ENCODE data around the gene SDF2L1. TPM values are rescaled to one million over a fixed set of nuclear protein-coding genes. Genes with fewer than 3 reads are reported as not detected.

The SDF2L1 gene
- total and polyA plus RNA-seq, 10 of the 15 experiments (the other 5 are each of a cell fraction or from before 2014, with no cell fraction given) = 3.0 to 214 (median 55.5) TPM

- in situ Hi-C loops (cut with MboI) = no loop called here
- no peak overlapping the region for H3K4me2 ChIP-seq (ENCODE audit: control insufficient read depth, insufficient read depth)
- H3K9ac ChIP-seq (ENCODE audit: control insufficient read depth, insufficient read depth, low read length) = no peak overlapping the region
- no peaks in the 10 kb centered on the region for H3K9me3 ChIP-seq (replicated peaks; ENCODE audit: control insufficient read depth, insufficient read depth, low read length)
- H3K36me3 ChIP-seq (ENCODE audit: control insufficient read depth in 2 of 2, insufficient read depth in 2 of 2, low read length in 1 of 2) = no peaks in the 10 kb centered on the region
- no peak overlapping the region for H3K27ac ChIP-seq (ENCODE audit: control insufficient read depth, insufficient read depth)
- H3K4me1 ChIP-seq (ENCODE audit: control insufficient read depth, insufficient read depth, low read length) = no peaks in the 10 kb centered on the region
- BruUV-seq (replicated peaks) = no TSS peak
- intact Hi-C loops (cut with micrococcal nuclease; ENCODE audit: unreplicated experiment) = no loop called here
- CTCF ChIA-PET = interaction anchor here (0.8 to 3.7 kb wide), 2 partner anchors 11 to 15 kb away, joined by 3 to 25 read pairs; no protein-coding TSS in a partner anchor
- FAIRE-seq = no peak
- ATAC-seq = no peak
- no peak for DNase-seq (ENCODE audit: low read depth, low spot score)
- RAD21 ChIA-PET (ENCODE audit: unreplicated experiment) = interaction anchor here (1.3 to 1.4 kb wide), 2 partner anchors 11 kb away, joined by 3 to 4 read pairs; no protein-coding TSS in a partner anchor
- TF ChIP-seq, protein P1, sequence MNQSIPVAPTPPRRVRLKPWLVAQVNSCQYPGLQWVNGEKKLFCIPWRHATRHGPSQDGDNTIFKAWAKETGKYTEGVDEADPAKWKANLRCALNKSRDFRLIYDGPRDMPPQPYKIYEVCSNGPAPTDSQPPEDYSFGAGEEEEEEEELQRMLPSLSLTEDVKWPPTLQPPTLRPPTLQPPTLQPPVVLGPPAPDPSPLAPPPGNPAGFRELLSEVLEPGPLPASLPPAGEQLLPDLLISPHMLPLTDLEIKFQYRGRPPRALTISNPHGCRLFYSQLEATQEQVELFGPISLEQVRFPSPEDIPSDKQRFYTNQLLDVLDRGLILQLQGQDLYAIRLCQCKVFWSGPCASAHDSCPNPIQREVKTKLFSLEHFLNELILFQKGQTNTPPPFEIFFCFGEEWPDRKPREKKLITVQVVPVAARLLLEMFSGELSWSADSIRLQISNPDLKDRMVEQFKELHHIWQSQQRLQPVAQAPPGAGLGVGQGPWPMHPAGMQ (IDR thresholded peaks at IDR 0.05; ENCODE audit: borderline replicate concordance) = no peak
- no peak for TF ChIP-seq MYB (IDR thresholded peaks at IDR 0.05; ENCODE audit: borderline replicate concordance, low read depth, low read length)
- no peak for TF ChIP-seq HDGF (IDR thresholded peaks at IDR 0.05)
- TF ChIP-seq CBX5 (IDR thresholded peaks at IDR 0.05; ENCODE audit: low read depth) = no peak
- no peak for TF ChIP-seq SPI1 (IDR thresholded peaks at IDR 0.05; ENCODE audit: borderline replicate concordance, insufficient read depth, low read depth, low read length)
- TF ChIP-seq REST (IDR thresholded peaks at IDR 0.05; ENCODE audit: low read depth, low read length) = no peak
- TF ChIP-seq, protein P2, sequence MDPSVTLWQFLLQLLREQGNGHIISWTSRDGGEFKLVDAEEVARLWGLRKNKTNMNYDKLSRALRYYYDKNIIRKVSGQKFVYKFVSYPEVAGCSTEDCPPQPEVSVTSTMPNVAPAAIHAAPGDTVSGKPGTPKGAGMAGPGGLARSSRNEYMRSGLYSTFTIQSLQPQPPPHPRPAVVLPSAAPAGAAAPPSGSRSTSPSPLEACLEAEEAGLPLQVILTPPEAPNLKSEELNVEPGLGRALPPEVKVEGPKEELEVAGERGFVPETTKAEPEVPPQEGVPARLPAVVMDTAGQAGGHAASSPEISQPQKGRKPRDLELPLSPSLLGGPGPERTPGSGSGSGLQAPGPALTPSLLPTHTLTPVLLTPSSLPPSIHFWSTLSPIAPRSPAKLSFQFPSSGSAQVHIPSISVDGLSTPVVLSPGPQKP (IDR thresholded peaks at IDR 0.05; ENCODE audit: low read depth, low read length) = no peak
- TF ChIP-seq, protein P3, sequence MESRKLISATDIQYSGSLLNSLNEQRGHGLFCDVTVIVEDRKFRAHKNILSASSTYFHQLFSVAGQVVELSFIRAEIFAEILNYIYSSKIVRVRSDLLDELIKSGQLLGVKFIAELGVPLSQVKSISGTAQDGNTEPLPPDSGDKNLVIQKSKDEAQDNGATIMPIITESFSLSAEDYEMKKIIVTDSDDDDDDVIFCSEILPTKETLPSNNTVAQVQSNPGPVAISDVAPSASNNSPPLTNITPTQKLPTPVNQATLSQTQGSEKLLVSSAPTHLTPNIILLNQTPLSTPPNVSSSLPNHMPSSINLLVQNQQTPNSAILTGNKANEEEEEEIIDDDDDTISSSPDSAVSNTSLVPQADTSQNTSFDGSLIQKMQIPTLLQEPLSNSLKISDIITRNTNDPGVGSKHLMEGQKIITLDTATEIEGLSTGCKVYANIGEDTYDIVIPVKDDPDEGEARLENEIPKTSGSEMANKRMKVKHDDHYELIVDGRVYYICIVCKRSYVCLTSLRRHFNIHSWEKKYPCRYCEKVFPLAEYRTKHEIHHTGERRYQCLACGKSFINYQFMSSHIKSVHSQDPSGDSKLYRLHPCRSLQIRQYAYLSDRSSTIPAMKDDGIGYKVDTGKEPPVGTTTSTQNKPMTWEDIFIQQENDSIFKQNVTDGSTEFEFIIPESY (IDR thresholded peaks at IDR 0.05) = no peak
- no peak for TF ChIP-seq PAX5 (IDR thresholded peaks at IDR 0.05; ENCODE audit: borderline replicate concordance, low read depth, low read length)
- no peak overlapping the region for H3K4me3 ChIP-seq
- SMC1A ChIA-PET (ENCODE audit: uncharacterized antibody, unreplicated experiment) = no interaction called here
- no peaks in the 10 kb centered on the region for H4K20me1 ChIP-seq (ENCODE audit: control insufficient read depth, insufficient read depth)
- no peak overlapping the region for H2AFZ ChIP-seq (ENCODE audit: control insufficient read depth, low read depth, low read length)
- H3K79me2 ChIP-seq (ENCODE audit: control insufficient read depth, insufficient read depth, low read length) = no peaks in the 10 kb centered on the region
- POLR2A ChIA-PET = no interaction called here
- no peaks in the 10 kb centered on the region for H3K27me3 ChIP-seq (replicated peaks in 1 of 2; ENCODE audit: control insufficient read depth in 2 of 2, insufficient read depth in 2 of 2, low read length in 1 of 2)
- 46% methylated on average over 15 of the region's 15 CpGs for WGBS (ENCODE audit: insufficient coverage, insufficient replicate concordance, low lambda C conversion rate, missing lambda C conversion rate)
Measured at GRCh38 chr22:21635771-21636510, 6.2 kb upstream of the SDF2L1 start.

Measured in GM12878 (cell line).